CD14-positive monocyte (primary cell): Measurements from ENCODE around the gene ANKRD13A. TPM values are rescaled to one million over a fixed set of nuclear protein-coding genes. Genes with fewer than 3 reads are reported as not detected.

Experiments
- DNase-seq, 3 donors: peaks; one replicate each; pipeline ENCODE4 v3.0.0-alpha.2; 2011 to 2022
- H2AFZ ChIP-seq: 2 replicates; pipeline ENCODE4 v1.6.0; 2012; ENCODE audit warnings: mild to moderate bottlenecking, low read depth, low read length, inconsistent platforms; ENCODE audit not compliant: insufficient read depth, poor library complexity, severe bottlenecking
- H3K27ac ChIP-seq, 2 donors: 1 replicate in 1 of 2; 2 replicates in 1 of 2; pipeline ENCODE4 v1.5.1; 2012 to 2013; ENCODE audit warnings: low read length in 2 of 2, control low read depth in 1 of 2, inconsistent platforms in 1 of 2, low read depth in 1 of 2, mild to moderate bottlenecking in 1 of 2
- H3K27me3 ChIP-seq, 2 donors: one replicate each; pipeline versions ENCODE4 v1.6.0 to v1.6.1; 2011 to 2013; ENCODE audit warnings: low read length in 2 of 2; ENCODE audit not compliant: control insufficient read depth in 2 of 2, insufficient read depth in 2 of 2
- H3K36me3 ChIP-seq, 2 donors: replicated peaks in 1 of 2; 1 replicate in 1 of 2; 2 replicates in 1 of 2; pipeline versions ENCODE4 v1.5.1 to v1.6.1; 2012 to 2013; ENCODE audit warnings: low read length in 2 of 2, control low read depth in 1 of 2, inconsistent platforms in 1 of 2, mild to moderate bottlenecking in 1 of 2; ENCODE audit not compliant: insufficient read depth in 2 of 2, control insufficient read depth in 1 of 2
- H3K4me1 ChIP-seq, 2 donors: 1 replicate in 1 of 2; 2 replicates in 1 of 2; pipeline versions ENCODE4 v1.5.1 to v1.6.1; 2012 to 2013; ENCODE audit warnings: low read length in 2 of 2, control low read depth in 1 of 2, inconsistent platforms in 1 of 2, mild to moderate bottlenecking in 1 of 2, moderate library complexity in 1 of 2; ENCODE audit not compliant: insufficient read depth in 2 of 2, control insufficient read depth in 1 of 2
- H3K4me2 ChIP-seq: replicated peaks from 2 replicates; pipeline ENCODE3; 2012; ENCODE audit warnings: low read length, moderate library complexity, mild to moderate bottlenecking; ENCODE audit not compliant: poor library complexity, severe bottlenecking; ENCODE audit errors: extremely low read depth
- H3K4me3 ChIP-seq, 3 experiments: fragments of 200-600 bp in 1 of 3; sonication (generic) in 1 of 3; replicated peaks in 1 of 3; 1 replicate in 2 of 3; 2 replicates in 1 of 3; pipeline ENCODE4 v1.5.1; 2011 to 2013; ENCODE audit warnings: low read length in 3 of 3, mild to moderate bottlenecking in 3 of 3, control low read depth in 2 of 3, low read depth in 2 of 3, inconsistent platforms in 1 of 3, moderate library complexity in 1 of 3
- H3K79me2 ChIP-seq: 2 replicates; pipeline ENCODE4 v1.6.0; 2012; ENCODE audit warnings: mild to moderate bottlenecking, control low read depth, inconsistent platforms, low read length, moderate library complexity; ENCODE audit not compliant: insufficient read depth
- H3K9ac ChIP-seq: 2 replicates; pipeline ENCODE4 v1.6.0; 2017; ENCODE audit warnings: low read length, mild to moderate bottlenecking; ENCODE audit not compliant: insufficient read depth, poor library complexity, severe bottlenecking
- H3K9me3 ChIP-seq, 2 donors: replicated peaks in 1 of 2; 1 replicate in 1 of 2; 2 replicates in 1 of 2; pipeline versions ENCODE4 v1.5.1 to v1.6.1; 2012 to 2013; ENCODE audit warnings: low read length in 2 of 2, control low read depth in 1 of 2; ENCODE audit not compliant: control insufficient read depth in 1 of 2, insufficient read depth in 1 of 2
- H4K20me1 ChIP-seq: 2 replicates; pipeline ENCODE4 v1.6.0; 2012; ENCODE audit warnings: mild to moderate bottlenecking, low read length, control low read depth, moderate library complexity; ENCODE audit not compliant: insufficient read depth
- H3K27ac Mint-ChIP-seq, 7 donors: one replicate each; pipeline ENCODE4 v1.8.0; 2020; ENCODE audit warnings: mild to moderate bottlenecking in 7 of 7, mixed read lengths in 7 of 7, moderate library complexity in 6 of 7, inconsistent platforms in 2 of 7
- H3K27me3 Mint-ChIP-seq, 3 donors: one replicate each; pipeline ENCODE4 v1.8.0; 2021 to 2022; ENCODE audit warnings: low read depth in 3 of 3, mild to moderate bottlenecking in 3 of 3, mixed read lengths in 3 of 3, moderate library complexity in 3 of 3, inconsistent platforms in 1 of 3
- H3K36me3 Mint-ChIP-seq, 2 donors: one replicate each; pipeline ENCODE4 v1.8.0; 2020; ENCODE audit warnings: mixed read lengths in 2 of 2, inconsistent platforms in 1 of 2, mild to moderate bottlenecking in 1 of 2
- H3K4me1 Mint-ChIP-seq: one replicate; pipeline ENCODE4 v1.8.0; 2020; ENCODE audit warnings: mild to moderate bottlenecking, mixed read lengths
- H3K4me3 Mint-ChIP-seq, 2 donors: one replicate each; pipeline ENCODE4 v1.8.0; 2020; ENCODE audit warnings: mild to moderate bottlenecking in 2 of 2, mixed read lengths in 2 of 2, moderate library complexity in 1 of 2
- H3K9me3 Mint-ChIP-seq, 7 donors: one replicate each; pipeline ENCODE4 v1.8.0; 2020 to 2022; ENCODE audit warnings: mixed read lengths in 7 of 7, mild to moderate bottlenecking in 6 of 7, moderate library complexity in 6 of 7, inconsistent platforms in 2 of 7
- CTCF ChIP-seq: fragments of 200-600 bp; IDR thresholded peaks from one replicate; pipeline ENCODE4 v1.8.0; 2022; ENCODE audit warnings: antibody characterized with exemption, mild to moderate bottlenecking
- WGBS: methylation state at CpG from one replicate; pipeline ENCODE4 v1.1.5; 2013; ENCODE audit warnings: missing lambda C conversion rate; ENCODE audit not compliant: insufficient coverage; 5-methylcytosine and 5-hydroxymethylcytosine counted together
- intact Hi-C, 2 donors: fragments of 100-400 bp; cut with micrococcal nuclease; formaldehyde crosslinking; loops; one replicate each; pipeline versions ENCODE4 v1.15.0 to v1.15.1; 2023
- polyA plus RNA-seq, 3 donors: library from polyadenylated mRNA; depleted of rRNA in 1 of 3; unstranded in 2 of 3; stranded (reverse) in 1 of 3; fragments of 300-500 nt in 2 of 3; fragments of >200 nt in 1 of 3; fragmentation: Illumina TruSeq in 2 of 3; gene quantifications; 1 replicate in 2 of 3; 2 replicates in 1 of 3; pipeline ENCODE4 v1.2.3, GENCODE V29; 2012 to 2021

Gene ANKRD13A
- polyA plus RNA-seq, 3 donors: 42.8 to 89.3 (median 46.8) TPM

GRCh38 chr12:109972821-109973220, 26.4 kb upstream of the ANKRD13A start:
- WGBS: no CpG with 5 or more reads among the region's 4 CpGs
- Histone ChIP-seq H3K27me3 (no peaks in the 10 kb centered on the region), H3K4me1 (no peaks in the 10 kb centered on the region), H3K79me2 (peaks cover 56% of the 10 kb centered on the region), H4K20me1 (peaks cover 92% of the 10 kb centered on the region), H2AFZ (no peak overlapping the region), H3K9me3 (no peaks in the 10 kb centered on the region), H3K27ac (peak overlapping the region in 1 of 2 donors; percentile 22), H3K36me3 (peaks cover 84 to 99% of the 10 kb centered on the region in 2 donors), H3K4me2 (no peak overlapping the region), H3K9ac (no peak overlapping the region), H3K4me3 (no peak overlapping the region)
- no peak for TF ChIP-seq CTCF
- intact Hi-C loops: no loop called here
- Mint-ChIP-seq H3K4me1 (peaks cover 13% of the 10 kb centered on the region), H3K27ac (peak overlapping the region in 5 of 7 donors; percentile 5 to 80 (median 40)), H3K36me3 (peaks cover 52 to 95% of the 10 kb centered on the region in 2 donors), H3K4me3 (no peak overlapping the region), H3K27me3 (no peaks in the 10 kb centered on the region), H3K9me3 (no peaks in the 10 kb centered on the region)
- DNase-seq: no peak

- Mint-ChIP-seq H3K9me3 (no peaks in the 10 kb centered on the region), H3K27ac (no peak overlapping the region), H3K27me3 (no peaks in the 10 kb centered on the region), H3K36me3 (peaks cover 73 to 95% of the 10 kb centered on the region in 2 donors), H3K4me3 (no peak overlapping the region), H3K4me1 (peaks cover 12% of the 10 kb centered on the region)
- H3K4me3 ChIP-seq: no peak overlapping the region
- H3K27ac ChIP-seq: peak overlapping the region in 1 of 2 donors; percentile 38
- H2AFZ ChIP-seq: no peak overlapping the region
- 100% methylated on average over 3 of the region's 5 CpGs for whole genome bisulfite sequencing
- peaks cover 96 to 100% of the 10 kb centered on the region in 2 donors for H3K36me3 ChIP-seq
- H3K4me2 ChIP-seq: no peak overlapping the region
- DNase-seq: no peak
- H3K79me2 ChIP-seq: peaks cover 83% of the 10 kb centered on the region
- no peaks in the 10 kb centered on the region for H3K27me3 ChIP-seq
- no peaks in the 10 kb centered on the region for H3K9me3 ChIP-seq
- no peak for TF ChIP-seq CTCF
- intact Hi-C loops: no loop called here
- H3K4me1 ChIP-seq: peaks cover 12 to 16% of the 10 kb centered on the region in 2 donors
- peaks cover 96% of the 10 kb centered on the region for H4K20me1 ChIP-seq
- H3K9ac ChIP-seq: no peak overlapping the region
Measured at GRCh38 chr12:109981311-109981710, 17.9 kb upstream of the ANKRD13A start.
